Fibroblast of mammary gland (primary cell): Measurements from ENCODE around the gene PTTG1.

ENCODE experiments used
- DNase-seq: peaks from one replicate; pipeline ENCODE4 v3.0.0-alpha.2; 2010; ENCODE audit warnings: low read depth
- H3K4me3 ChIP-seq: 2 replicates; pipeline ENCODE4 v1.5.1; 2011; ENCODE audit warnings: low read depth, mild to moderate bottlenecking, low read length, moderate library complexity; ENCODE audit not compliant: control insufficient read depth
- CTCF ChIP-seq: conservative IDR thresholded peaks from 2 replicates; pipeline ENCODE4 v1.5.1; 2011; ENCODE audit warnings: low read depth, low read length, inconsistent platforms; ENCODE audit not compliant: control insufficient read depth, insufficient read depth

The PTTG1 gene

GRCh38 chr5:160458806-160459800 is 37.4 kb downstream of the PTTG1 start:
- TF ChIP-seq CTCF, result no peak
- no peak for DNase-seq
- no peak overlapping the region for H3K4me3 ChIP-seq

- peak; percentile 34 for TF ChIP-seq CTCF
- no peak overlapping the region for H3K4me3 ChIP-seq
Observed at GRCh38 chr5:160460377-160461049, 38.9 kb downstream of the PTTG1 start.

GRCh38 chr5:160461378-160461777 is 39.7 kb downstream of the PTTG1 start:
- H3K4me3 ChIP-seq, result no peak overlapping the region
- DNase-seq, result no peak
- no peak for TF ChIP-seq CTCF

More at GRCh38 chr5:160460377-160461049, 38.9 kb downstream of the PTTG1 start:
- no peak for DNase-seq

- no peak for TF ChIP-seq CTCF
- no peak for DNase-seq
- no peak overlapping the region for H3K4me3 ChIP-seq
Observed at GRCh38 chr5:160462167-160462566, 40.5 kb downstream of the PTTG1 start.

- no peak for TF ChIP-seq CTCF
- no peak overlapping the region for H3K4me3 ChIP-seq
- DNase-seq, result no peak
Observed at GRCh38 chr5:160463227-160463626, 41.6 kb downstream of the PTTG1 start.

- no peak for TF ChIP-seq CTCF
- peak; percentile 88 for DNase-seq
- H3K4me3 ChIP-seq, result no peak overlapping the region
Observed at GRCh38 chr5:160463740-160464465, 42.2 kb downstream of the PTTG1 start.
